Measurements from ENCODE around the gene IST1. TPM values are rescaled to one million over a fixed set of nuclear protein-coding genes. Genes with fewer than 3 reads are reported as not detected.

Gene IST1
- total and polyA plus RNA-seq, 9 of the 15 experiments (the other 6 are each of a cell fraction or from before 2014, with no cell fraction given) = 135 to 334 (median 188) TPM

DNA sequence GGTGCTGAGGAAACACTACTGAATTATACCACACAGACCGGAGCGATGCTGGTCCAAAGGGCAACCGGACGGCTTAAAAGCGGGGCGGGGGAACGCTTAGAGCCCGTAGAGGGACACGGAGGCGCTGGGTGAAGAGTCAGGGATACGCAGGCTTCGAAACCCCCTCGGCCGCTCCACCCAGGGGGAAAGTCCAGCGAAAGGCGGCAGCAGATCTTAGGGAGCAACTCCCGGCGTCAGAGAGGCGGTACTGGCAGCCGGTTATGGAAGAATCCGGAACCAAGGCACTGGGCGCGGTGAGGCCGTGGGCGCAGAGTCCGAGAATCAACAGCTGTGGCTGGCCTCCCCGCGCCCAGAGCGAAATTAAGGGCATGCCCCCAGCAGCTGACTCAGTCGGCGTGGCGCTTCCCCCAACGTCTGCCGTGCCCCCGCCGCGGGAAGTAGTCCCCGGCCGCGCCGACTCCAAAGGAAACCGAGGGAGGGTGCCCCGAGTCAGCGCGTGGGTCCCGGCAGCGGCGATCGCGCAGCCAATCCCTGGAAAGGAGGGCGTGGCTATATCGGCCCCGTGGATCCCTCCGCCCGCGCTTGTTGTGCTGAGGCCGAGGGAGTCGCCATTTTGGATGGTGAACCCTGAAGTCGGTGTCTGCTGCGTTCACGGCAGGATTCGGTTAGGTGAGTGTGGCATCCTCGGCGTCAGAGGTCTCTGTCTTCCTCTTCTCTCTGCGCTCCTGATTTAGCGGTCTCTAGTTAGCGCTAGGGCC lies at the start of gene IST1 (continued):
- TF ChIP-seq, protein P1, sequence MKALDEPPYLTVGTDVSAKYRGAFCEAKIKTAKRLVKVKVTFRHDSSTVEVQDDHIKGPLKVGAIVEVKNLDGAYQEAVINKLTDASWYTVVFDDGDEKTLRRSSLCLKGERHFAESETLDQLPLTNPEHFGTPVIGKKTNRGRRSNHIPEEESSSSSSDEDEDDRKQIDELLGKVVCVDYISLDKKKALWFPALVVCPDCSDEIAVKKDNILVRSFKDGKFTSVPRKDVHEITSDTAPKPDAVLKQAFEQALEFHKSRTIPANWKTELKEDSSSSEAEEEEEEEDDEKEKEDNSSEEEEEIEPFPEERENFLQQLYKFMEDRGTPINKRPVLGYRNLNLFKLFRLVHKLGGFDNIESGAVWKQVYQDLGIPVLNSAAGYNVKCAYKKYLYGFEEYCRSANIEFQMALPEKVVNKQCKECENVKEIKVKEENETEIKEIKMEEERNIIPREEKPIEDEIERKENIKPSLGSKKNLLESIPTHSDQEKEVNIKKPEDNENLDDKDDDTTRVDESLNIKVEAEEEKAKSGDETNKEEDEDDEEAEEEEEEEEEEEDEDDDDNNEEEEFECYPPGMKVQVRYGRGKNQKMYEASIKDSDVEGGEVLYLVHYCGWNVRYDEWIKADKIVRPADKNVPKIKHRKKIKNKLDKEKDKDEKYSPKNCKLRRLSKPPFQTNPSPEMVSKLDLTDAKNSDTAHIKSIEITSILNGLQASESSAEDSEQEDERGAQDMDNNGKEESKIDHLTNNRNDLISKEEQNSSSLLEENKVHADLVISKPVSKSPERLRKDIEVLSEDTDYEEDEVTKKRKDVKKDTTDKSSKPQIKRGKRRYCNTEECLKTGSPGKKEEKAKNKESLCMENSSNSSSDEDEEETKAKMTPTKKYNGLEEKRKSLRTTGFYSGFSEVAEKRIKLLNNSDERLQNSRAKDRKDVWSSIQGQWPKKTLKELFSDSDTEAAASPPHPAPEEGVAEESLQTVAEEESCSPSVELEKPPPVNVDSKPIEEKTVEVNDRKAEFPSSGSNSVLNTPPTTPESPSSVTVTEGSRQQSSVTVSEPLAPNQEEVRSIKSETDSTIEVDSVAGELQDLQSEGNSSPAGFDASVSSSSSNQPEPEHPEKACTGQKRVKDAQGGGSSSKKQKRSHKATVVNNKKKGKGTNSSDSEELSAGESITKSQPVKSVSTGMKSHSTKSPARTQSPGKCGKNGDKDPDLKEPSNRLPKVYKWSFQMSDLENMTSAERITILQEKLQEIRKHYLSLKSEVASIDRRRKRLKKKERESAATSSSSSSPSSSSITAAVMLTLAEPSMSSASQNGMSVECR (CRISPR knock-in tag; IDR thresholded peaks at IDR 0.05) = peak; percentile 86; the same call in 1 of the 2 replicates
- TF ChIP-seq ZC3H8 (IDR thresholded peaks at IDR 0.05) (0 out of 2 replicates have a peak, but pooled peaks have one; percentile 49), MAZ (CRISPR knock-in tag; conservative IDR thresholded peaks at IDR 0.05 in 1 of 2, IDR thresholded peaks at IDR 0.05 in 1 of 2) (peak; percentile 96 to 97)
- TF ChIP-seq, protein P2, sequence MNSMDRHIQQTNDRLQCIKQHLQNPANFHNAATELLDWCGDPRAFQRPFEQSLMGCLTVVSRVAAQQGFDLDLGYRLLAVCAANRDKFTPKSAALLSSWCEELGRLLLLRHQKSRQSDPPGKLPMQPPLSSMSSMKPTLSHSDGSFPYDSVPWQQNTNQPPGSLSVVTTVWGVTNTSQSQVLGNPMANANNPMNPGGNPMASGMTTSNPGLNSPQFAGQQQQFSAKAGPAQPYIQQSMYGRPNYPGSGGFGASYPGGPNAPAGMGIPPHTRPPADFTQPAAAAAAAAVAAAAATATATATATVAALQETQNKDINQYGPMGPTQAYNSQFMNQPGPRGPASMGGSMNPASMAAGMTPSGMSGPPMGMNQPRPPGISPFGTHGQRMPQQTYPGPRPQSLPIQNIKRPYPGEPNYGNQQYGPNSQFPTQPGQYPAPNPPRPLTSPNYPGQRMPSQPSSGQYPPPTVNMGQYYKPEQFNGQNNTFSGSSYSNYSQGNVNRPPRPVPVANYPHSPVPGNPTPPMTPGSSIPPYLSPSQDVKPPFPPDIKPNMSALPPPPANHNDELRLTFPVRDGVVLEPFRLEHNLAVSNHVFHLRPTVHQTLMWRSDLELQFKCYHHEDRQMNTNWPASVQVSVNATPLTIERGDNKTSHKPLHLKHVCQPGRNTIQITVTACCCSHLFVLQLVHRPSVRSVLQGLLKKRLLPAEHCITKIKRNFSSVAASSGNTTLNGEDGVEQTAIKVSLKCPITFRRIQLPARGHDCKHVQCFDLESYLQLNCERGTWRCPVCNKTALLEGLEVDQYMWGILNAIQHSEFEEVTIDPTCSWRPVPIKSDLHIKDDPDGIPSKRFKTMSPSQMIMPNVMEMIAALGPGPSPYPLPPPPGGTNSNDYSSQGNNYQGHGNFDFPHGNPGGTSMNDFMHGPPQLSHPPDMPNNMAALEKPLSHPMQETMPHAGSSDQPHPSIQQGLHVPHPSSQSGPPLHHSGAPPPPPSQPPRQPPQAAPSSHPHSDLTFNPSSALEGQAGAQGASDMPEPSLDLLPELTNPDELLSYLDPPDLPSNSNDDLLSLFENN (IDR thresholded peaks at IDR 0.05; ENCODE audit: low read depth in 2 of 2, low read length in 2 of 2) = peak in 1 of 2 experiments; percentile 32; a peak in 1 of 4 replicates

Data from K562 (cell line).